ENCODE results near the gene DMRTA2. TPM values are rescaled to one million over a fixed set of nuclear protein-coding genes. Genes with fewer than 3 reads are reported as not detected.
"Not testable (repeated sequence)": the region's sequence is repeated elsewhere in the genome, so short reads cannot be mapped to it uniquely, and the experiment has no call there.

The DMRTA2 gene
- total RNA-seq, 1 experiment from 2014 or later, result 1.5 TPM

- not testable (repeated sequence) for DNase-seq (ENCODE audit: low spot score)
Measured at GRCh38 chr1:50381551-50381950, 41.7 kb downstream of the DMRTA2 start.

GRCh38 chr1:50378770-50379169, 44.5 kb downstream of the DMRTA2 start:
- no peak for DNase-seq (ENCODE audit: low spot score)

- DNase-seq (ENCODE audit: low spot score), result no peak
Measured at GRCh38 chr1:50373532-50373931, 49.7 kb downstream of the DMRTA2 start.

GRCh38 chr1:50371749-50372148, 51.5 kb downstream of the DMRTA2 start:
- no peak for DNase-seq (ENCODE audit: low spot score)

- no peak for DNase-seq (ENCODE audit: low spot score)
Measured at GRCh38 chr1:50369830-50370229, 53.4 kb downstream of the DMRTA2 start.

GRCh38 chr1:50369008-50369634, 54.1 kb downstream of the DMRTA2 start:
- no peak for DNase-seq (ENCODE audit: low spot score)

- no peak for DNase-seq (ENCODE audit: low spot score)
Measured at GRCh38 chr1:50368179-50369007, 54.9 kb downstream of the DMRTA2 start.
